Stomach (tissue), 19 donors: Measurements from ENCODE around the gene C9orf152. TPM values are rescaled to one million over a fixed set of nuclear protein-coding genes. Genes with fewer than 3 reads are reported as not detected.
A peak's percentile ranks its signal among the peaks of the same experiment; 100 is the strongest.

ENCODE experiments used
- DNase-seq, 2 donors: peaks; one replicate each; pipeline versions ENCODE4 v3.0.0 to v3.0.0-alpha.2; 2013 to 2019
- H3K27ac ChIP-seq, 5 donors: fragments of 200-600 bp in 4 of 5; sonication (generic) in 4 of 5; one replicate each; pipeline ENCODE4 v1.5.1; 2013 to 2019; ENCODE audit warnings: mild to moderate bottlenecking in 1 of 5, moderate library complexity in 1 of 5
- H3K27me3 ChIP-seq, 3 donors: fragments of 200-600 bp; sonication (generic); one replicate each; pipeline ENCODE4 v1.5.1; 2017 to 2019; ENCODE audit warnings: mixed run types in 1 of 3
- H3K36me3 ChIP-seq, 4 donors: fragments of 200-600 bp; sonication (generic); 1 replicate in 3 of 4; 2 replicates in 1 of 4; pipeline ENCODE4 v1.5.1; 2016 to 2019
- H3K4me1 ChIP-seq, 4 donors: fragments of 200-600 bp; sonication (generic); one replicate each; pipeline ENCODE4 v1.5.1; 2016 to 2019
- H3K4me3 ChIP-seq, 4 donors: fragments of 200-600 bp; sonication (generic) in 3 of 4; one replicate each; pipeline ENCODE4 v1.5.1; 2016 to 2019; ENCODE audit warnings: mild to moderate bottlenecking in 1 of 4
- H3K9me3 ChIP-seq, 4 donors: fragments of 200-600 bp; sonication (generic); one replicate each; pipeline ENCODE4 v1.5.1; 2016 to 2019
- CTCF ChIP-seq, 7 experiments: fragments of 450-650 bp in 4 of 7; fragments of 200-600 bp in 3 of 7; sonication (generic) in 3 of 7; IDR thresholded peaks; one replicate each; pipeline ENCODE4 v1.5.1; 2016 to 2019; ENCODE audit warnings: antibody characterized with exemption in 7 of 7, control low read depth in 2 of 7, mild to moderate bottlenecking in 1 of 7
- EP300 ChIP-seq: sonication (generic); formaldehyde crosslinking; IDR thresholded peaks from one replicate; pipeline ENCODE4 v1.6.1; 2017; ENCODE audit warnings: antibody characterized with exemption
- POLR2A ChIP-seq, 4 donors: fragments of 450-650 bp; IDR thresholded peaks; one replicate each; pipeline ENCODE4 v1.6.1; 2016; ENCODE audit warnings: antibody characterized with exemption in 4 of 4, control low read depth in 2 of 4, mild to moderate bottlenecking in 1 of 4, moderate library complexity in 1 of 4
- POLR2AphosphoS5 ChIP-seq, 3 donors: sonication (generic); formaldehyde crosslinking; IDR thresholded peaks; one replicate each; pipeline ENCODE4 v1.6.1; 2016; ENCODE audit warnings: antibody characterized with exemption in 3 of 3
- WGBS, 5 donors: extraction: QIAGEN DNeasy Blood & Tissue Kit in 3 of 5; methylation state at CpG; one replicate each; pipeline versions ENCODE4 v1.1.5 to v1.1.7; 2013 to 2018; 5-methylcytosine and 5-hydroxymethylcytosine counted together
- intact Hi-C: fragments of 100-400 bp; cut with DNase I; formaldehyde crosslinking; loops from one replicate; pipeline ENCODE4 v1.15.1; 2023; ENCODE audit warnings: low total_unique reads
- long read RNA-seq, 10 donors: transcript quantifications; one replicate each; lab custom pipeline, GENCODE V29; 2026
- polyA plus RNA-seq, 3 donors: library from polyadenylated mRNA; stranded (reverse); fragments of 200-250 nt; gene quantifications; one replicate each; pipeline ENCODE4 v1.2.3, GENCODE V29; 2013
- total RNA-seq, 5 donors: library from RNA; depleted of rRNA; stranded (reverse); fragments of >200 nt; gene quantifications; one replicate each; pipeline versions ENCODE4 v1.1.0 to v1.2.3, GENCODE V29; 2014 to 2016
- donor health status: healthy with polysubstance abuse.
- donor health status: Bipolar disorder and iron deficiency.
- donor health status: healthy.

C9orf152 gene, protein sequence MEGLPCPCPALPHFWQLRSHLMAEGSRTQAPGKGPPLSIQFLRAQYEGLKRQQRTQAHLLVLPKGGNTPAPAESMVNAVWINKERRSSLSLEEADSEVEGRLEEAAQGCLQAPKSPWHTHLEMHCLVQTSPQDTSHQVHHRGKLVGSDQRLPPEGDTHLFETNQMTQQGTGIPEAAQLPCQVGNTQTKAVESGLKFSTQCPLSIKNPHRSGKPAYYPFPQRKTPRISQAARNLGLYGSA
- total RNA-seq = 10 to 100 TPM in 3 of 5 donors, 1 to 10 TPM in 1, not detected in 1; 1.7 to 26.8 (median 16.2) TPM
- 10 to 100 TPM; 11.6 to 18.1 (median 17.0) TPM for polyA plus RNA-seq
- long read RNA-seq, donor 1, transcript C9orf152-201 (2 exons, 2,717 nt) = major isoform, 8 of 8 reads
- long read RNA-seq, donor 1, partial matches to known transcripts = 0 of 8 reads
- long read RNA-seq, donor 1, other reads (novel, unspliced or antisense) = 0 of 8 reads
- long read RNA-seq, donor 2, transcript C9orf152-201 (2 exons, 2,717 nt) = major isoform, 6 of 6 reads
- long read RNA-seq, donor 2, partial matches to known transcripts = 0 of 6 reads
- long read RNA-seq, donor 2, other reads (novel, unspliced or antisense) = 0 of 6 reads
- long read RNA-seq, donor 3, transcript C9orf152-201 (2 exons, 2,717 nt) = major isoform, 29 of 29 reads
- long read RNA-seq, donor 3, partial matches to known transcripts = 0 of 29 reads
- long read RNA-seq, donor 3, other reads (novel, unspliced or antisense) = 0 of 29 reads
- long read RNA-seq, donor 4, partial matches to known transcripts = 0 of 4 reads
- long read RNA-seq, donor 4, other reads (novel, unspliced or antisense) = 0 of 4 reads
- long read RNA-seq, donor 5, transcript C9orf152-201 (2 exons, 2,717 nt) = major isoform, 11 of 11 reads
- long read RNA-seq, donor 5, partial matches to known transcripts = 0 of 11 reads
- long read RNA-seq, donor 5, other reads (novel, unspliced or antisense) = 0 of 11 reads
- long read RNA-seq, donor 6, transcript C9orf152-201 (2 exons, 2,717 nt) = major isoform, 66 of 66 reads
- long read RNA-seq, donor 6, partial matches to known transcripts = 0 of 66 reads
- long read RNA-seq, donor 6, other reads (novel, unspliced or antisense) = 0 of 66 reads
- long read RNA-seq, donor 7, transcript C9orf152-201 (2 exons, 2,717 nt) = major isoform, 21 of 21 reads
- long read RNA-seq, donor 7, partial matches to known transcripts = 0 of 21 reads
- long read RNA-seq, donor 7, other reads (novel, unspliced or antisense) = 0 of 21 reads
- long read RNA-seq, donor 8, transcript C9orf152-201 (2 exons, 2,717 nt) = major isoform, 44 of 44 reads
- long read RNA-seq, donor 8, partial matches to known transcripts = 0 of 44 reads
- long read RNA-seq, donor 8, other reads (novel, unspliced or antisense) = 0 of 44 reads
- long read RNA-seq, donor 9, transcript C9orf152-201 (2 exons, 2,717 nt) = major isoform, 23 of 23 reads
- long read RNA-seq, donor 9, partial matches to known transcripts = 0 of 23 reads
- long read RNA-seq, donor 9, other reads (novel, unspliced or antisense) = 0 of 23 reads
- long read RNA-seq, donor 10, transcript C9orf152-201 (2 exons, 2,717 nt) = major isoform, 8 of 8 reads
- long read RNA-seq, donor 10, partial matches to known transcripts = 0 of 8 reads
- long read RNA-seq, donor 10, other reads (novel, unspliced or antisense) = 0 of 8 reads

DNA sequence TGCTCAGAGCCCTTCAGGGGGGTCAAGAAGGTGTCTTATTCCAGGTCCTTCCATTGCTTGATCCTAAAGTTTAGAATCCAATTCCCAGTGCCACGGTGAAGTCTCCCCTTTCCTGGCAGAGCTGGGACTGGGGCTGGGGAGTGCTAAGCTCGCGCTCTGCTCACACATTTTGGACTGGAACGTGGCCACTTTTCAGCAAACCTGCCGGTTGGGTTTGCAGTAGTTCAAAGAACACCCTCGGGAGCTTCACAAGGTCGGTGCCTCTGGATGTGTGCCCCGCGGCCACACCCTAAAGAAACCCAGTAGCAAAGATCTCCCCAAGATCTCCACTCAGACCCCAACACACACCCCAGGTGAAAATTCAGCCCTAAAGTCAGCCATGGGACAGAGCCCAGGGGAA lies at the start of gene C9orf152:
TSS of gene C9orf152 (minus strand) at position 129 of the 400 bp plus-strand sequence. CDS start 580 bp downstream, outside the sequence.
- intact Hi-C loops = no loop called here
- peaks cover 0 to 10% (median 0%) of the 10 kb centered on the region in 3 donors for H3K27me3 ChIP-seq
- 29 to 65% (median 37%) methylated on average over 9 of the region's 9 CpGs for WGBS, 5 donors
- no peaks in the 10 kb centered on the region for H3K36me3 ChIP-seq
- peak; percentile 77 to 88 for DNase-seq
- TF ChIP-seq EP300 = no peak
- no peak for TF ChIP-seq CTCF (IDR thresholded peaks at IDR 0.05)
- peak in 2 of 3 donors; percentile 20 to 79 for TF ChIP-seq POLR2AphosphoS5 (IDR thresholded peaks at IDR 0.05)
- TF ChIP-seq POLR2A (IDR thresholded peaks at IDR 0.05) = no peak
- H3K4me3 ChIP-seq = peak within 1 kb of the TSS; percentile 23 to 40 (median 36)
- no peaks in the 10 kb centered on the region for H3K9me3 ChIP-seq
- peak within 1 kb of the TSS; percentile 89 to 93 (median 91) for H3K27ac ChIP-seq
- H3K4me1 ChIP-seq = peaks cover 0 to 21% (median 13%) of the 10 kb centered on the region in 4 donors

- H3K4me3 ChIP-seq = peak overlapping the region; percentile 78 to 92 (median 90)
- 4 to 10% (median 8%) methylated on average over 12 to 14 of the region's 14 CpGs for WGBS, 5 donors
- intact Hi-C loops = no loop called here
- H3K36me3 ChIP-seq = no peaks in the 10 kb centered on the region
- H3K27ac ChIP-seq = peak overlapping the region; percentile 90 to 97 (median 96)
- DNase-seq = peak; percentile 32 to 42
- no peaks in the 10 kb centered on the region for H3K27me3 ChIP-seq
- H3K4me1 ChIP-seq = peaks cover 10 to 44% (median 30%) of the 10 kb centered on the region in 4 donors
- TF ChIP-seq POLR2A (IDR thresholded peaks at IDR 0.05) (no peak), POLR2AphosphoS5 (IDR thresholded peaks at IDR 0.05) (no peak), EP300 (no peak), CTCF (IDR thresholded peaks at IDR 0.05) (no peak)
- no peaks in the 10 kb centered on the region for H3K9me3 ChIP-seq
Measured at GRCh38 chr9:110257097-110257841, 49.3 kb upstream of the C9orf152 start.

GRCh38 chr9:110256380-110257096 lies 48.6 kb upstream of the C9orf152 start, which contains the start of gene TXN:
TXN (minus strand) TSS chr9:110256507; CDS start chr9:110256435, 72 bp downstream.
- peak within 1 kb of the TSS; percentile 90 to 97 (median 96) for H3K27ac ChIP-seq
- no peaks in the 10 kb centered on the region for H3K36me3 ChIP-seq
- DNase-seq = peak; percentile 93 to 97
- 0% methylated on average over 21 to 65 of the region's 65 CpGs for WGBS, 5 donors
- peak within 1 kb of the TSS; percentile 78 to 92 (median 90) for H3K4me3 ChIP-seq
- no peaks in the 10 kb centered on the region for H3K27me3 ChIP-seq
- TF ChIP-seq POLR2A (IDR thresholded peaks at IDR 0.05) (peak in 2 of 4 donors; percentile 36 to 37), POLR2AphosphoS5 (IDR thresholded peaks at IDR 0.05) (peak; percentile 49 to 96 (median 87)), EP300 (peak; percentile 79), CTCF (IDR thresholded peaks at IDR 0.05) (no peak)
- H3K4me1 ChIP-seq = peaks cover 10 to 51% (median 33%) of the 10 kb centered on the region in 4 donors
- intact Hi-C loops = no loop called here
- H3K9me3 ChIP-seq = no peaks in the 10 kb centered on the region
